ENCODE results near the gene DNALI1. TPM values are rescaled to one million over a fixed set of nuclear protein-coding genes. Genes with fewer than 3 reads are reported as not detected.
A peak's percentile ranks its signal among the peaks of the same experiment; 100 is the strongest.

The DNALI1 gene
- total and polyA plus RNA-seq, 2 experiments from 2014 or later: 5.4 to 25.6 TPM

GRCh38 chr1:37509181-37509580 is 47.6 kb upstream of the DNALI1 start:
- H3K4me1 ChIP-seq (ENCODE audit: insufficient read depth): peaks cover 5% of the 10 kb centered on the region; the same call in 1 of the 2 replicates
- no peaks in the 10 kb centered on the region for H3K9me2 ChIP-seq (ENCODE audit: insufficient read depth)
- Mint-ChIP-seq H3K36me3 (ENCODE audit: low read depth) (peaks cover 52% of the 10 kb centered on the region), H3K4me3 (no peak overlapping the region), H3K9me3 (no peaks in the 10 kb centered on the region), H3K27ac (no peak overlapping the region), H3K27me3 (ENCODE audit: insufficient read depth, low read depth, poor library complexity) (peaks cover 8% of the 10 kb centered on the region), H3K4me1 (peaks cover 3% of the 10 kb centered on the region; the same call in 2 of the 3 replicates)
- DNase-seq (ENCODE audit: low spot score) (peak; percentile 52), ATAC-seq (peak; percentile 53; the same call in 2 of the 3 replicates)
- no peak overlapping the region for H3K4me2 ChIP-seq
- H3F3A ChIP-seq (replicated peaks; ENCODE audit: low read depth): no peaks in the 10 kb centered on the region
- no peaks in the 10 kb centered on the region for H3K27me3 ChIP-seq (ENCODE audit: insufficient read depth)
- H2AFZ ChIP-seq: no peak overlapping the region
- peaks cover 6% of the 10 kb centered on the region for H4K20me1 ChIP-seq (replicated peaks; ENCODE audit: insufficient read depth)
- peaks cover 37% of the 10 kb centered on the region for H3K79me2 ChIP-seq (replicated peaks; ENCODE audit: insufficient read depth)
- H3K4me3 ChIP-seq: no peak overlapping the region
- TF ChIP-seq CTCF (conservative IDR thresholded peaks at IDR 0.05; ENCODE audit: low read depth in 2 of 2) (peak; percentile 17 to 20; a peak in 1 of 4 replicates), ETS1 (IDR thresholded peaks at IDR 0.05) (no peak)
- no peak overlapping the region for H3K27ac ChIP-seq (ENCODE audit: low read depth)
- H3K36me3 ChIP-seq (ENCODE audit: insufficient read depth): peaks cover 20% of the 10 kb centered on the region

GRCh38 chr1:37513795-37514349 is 42.9 kb upstream of the DNALI1 start:
- Mint-ChIP-seq H3K27me3 (ENCODE audit: insufficient read depth, low read depth, poor library complexity) (peaks cover 13% of the 10 kb centered on the region), H3K4me3 (peak overlapping the region; percentile 91), H3K36me3 (ENCODE audit: low read depth) (peaks cover 23% of the 10 kb centered on the region), H3K9me3 (no peaks in the 10 kb centered on the region), H3K4me1 (peaks cover 14% of the 10 kb centered on the region), H3K27ac (peak overlapping the region; percentile 71; the same call in 1 of the 2 replicates)
- peak; percentile 54 for ATAC-seq
- Histone ChIP-seq H3K4me1 (ENCODE audit: insufficient read depth) (peaks cover 16% of the 10 kb centered on the region), H4K20me1 (replicated peaks; ENCODE audit: insufficient read depth) (peaks cover 6% of the 10 kb centered on the region), H3K27me3 (ENCODE audit: insufficient read depth) (no peaks in the 10 kb centered on the region), H3K4me3 (peak overlapping the region; percentile 86), H3K9me2 (ENCODE audit: insufficient read depth) (no peaks in the 10 kb centered on the region), H3K36me3 (ENCODE audit: insufficient read depth) (peaks cover 2% of the 10 kb centered on the region), H3K79me2 (replicated peaks; ENCODE audit: insufficient read depth) (peaks cover 35% of the 10 kb centered on the region), H3K27ac (ENCODE audit: low read depth) (no peak overlapping the region), H3F3A (replicated peaks; ENCODE audit: low read depth) (peaks cover 14% of the 10 kb centered on the region; the same call in 1 of the 2 replicates), H3K4me2 (peak overlapping the region; percentile 89), H2AFZ (peak overlapping the region; percentile 59; the same call in 1 of the 2 replicates)
- DNase-seq (ENCODE audit: low spot score): peak; percentile 75
- TF ChIP-seq POLR2AphosphoS5 (IDR thresholded peaks at IDR 0.05; ENCODE audit: low read depth): no peak
- TF ChIP-seq CREB1 (CRISPR knock-in tag; IDR thresholded peaks at IDR 0.05; ENCODE audit: low read depth): no peak
- no peak for TF ChIP-seq EZH2phosphoT487 (IDR thresholded peaks at IDR 0.05; ENCODE audit: unreplicated experiment)
- no peak for TF ChIP-seq ETS1 (IDR thresholded peaks at IDR 0.05)
- TF ChIP-seq CTCF (conservative IDR thresholded peaks at IDR 0.05; ENCODE audit: low read depth in 2 of 2): no peak

Measured in GM23338 (cell line).